A673 (cell line): ENCODE results near the gene SUGP2.

Experiments
- EZH2 ChIP-seq: fragments of 200-600 bp; sonication (generic); IDR thresholded peaks from 2 replicates; pipeline ENCODE4 v1.6.1; 2017; ENCODE audit warnings: borderline replicate concordance, low read depth, mild to moderate bottlenecking, mixed read lengths, antibody characterized with exemption, low read length; ENCODE audit not compliant: poor library complexity, severe bottlenecking
- TF ChIP-seq, protein P1 (sequence below): fragments of 300-800, 200-600 bp; sonication (generic); conservative IDR thresholded peaks from 2 replicates; pipeline ENCODE4 v1.5.1; 2017; ENCODE audit warnings: low read depth, mild to moderate bottlenecking, antibody characterized with exemption, low read length, moderate library complexity, mixed read lengths

- TF ChIP-seq, protein P1, sequence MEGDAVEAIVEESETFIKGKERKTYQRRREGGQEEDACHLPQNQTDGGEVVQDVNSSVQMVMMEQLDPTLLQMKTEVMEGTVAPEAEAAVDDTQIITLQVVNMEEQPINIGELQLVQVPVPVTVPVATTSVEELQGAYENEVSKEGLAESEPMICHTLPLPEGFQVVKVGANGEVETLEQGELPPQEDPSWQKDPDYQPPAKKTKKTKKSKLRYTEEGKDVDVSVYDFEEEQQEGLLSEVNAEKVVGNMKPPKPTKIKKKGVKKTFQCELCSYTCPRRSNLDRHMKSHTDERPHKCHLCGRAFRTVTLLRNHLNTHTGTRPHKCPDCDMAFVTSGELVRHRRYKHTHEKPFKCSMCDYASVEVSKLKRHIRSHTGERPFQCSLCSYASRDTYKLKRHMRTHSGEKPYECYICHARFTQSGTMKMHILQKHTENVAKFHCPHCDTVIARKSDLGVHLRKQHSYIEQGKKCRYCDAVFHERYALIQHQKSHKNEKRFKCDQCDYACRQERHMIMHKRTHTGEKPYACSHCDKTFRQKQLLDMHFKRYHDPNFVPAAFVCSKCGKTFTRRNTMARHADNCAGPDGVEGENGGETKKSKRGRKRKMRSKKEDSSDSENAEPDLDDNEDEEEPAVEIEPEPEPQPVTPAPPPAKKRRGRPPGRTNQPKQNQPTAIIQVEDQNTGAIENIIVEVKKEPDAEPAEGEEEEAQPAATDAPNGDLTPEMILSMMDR = no peak
- TF ChIP-seq EZH2 = no peak
Measured at GRCh38 chr19:18999016-18999758, 34.1 kb downstream of the SUGP2 start.
